Upper lobe of left lung (tissue), 6 donors: ENCODE data around the gene EIF1AD. TPM values are rescaled to one million over a fixed set of nuclear protein-coding genes. Genes with fewer than 3 reads are reported as not detected.
A peak's percentile ranks its signal among the peaks of the same experiment; 100 is the strongest.

Experiments
- ATAC-seq, 2 donors: fragments of 200-7000 bp; cut with Tn5 transposase; one replicate each; pipeline ENCODE4 v1.9.1; 2022; ENCODE audit warnings: mild to moderate bottlenecking in 2 of 2, moderate library complexity in 2 of 2; ENCODE audit not compliant: low FRiP score in 2 of 2
- DNase-seq, 2 donors: peaks; one replicate each; pipeline ENCODE4 v3.0.0-alpha.2; 2019 to 2020
- H3K27ac ChIP-seq, 4 donors: fragments of 200-600 bp; sonication (generic); one replicate each; pipeline ENCODE4 v1.5.1; 2016 to 2019
- H3K27me3 ChIP-seq, 4 donors: fragments of 200-600 bp; sonication (generic); one replicate each; pipeline ENCODE4 v1.5.1; 2017 to 2019
- H3K36me3 ChIP-seq, 4 donors: fragments of 200-600 bp; sonication (generic); one replicate each; pipeline ENCODE4 v1.5.1; 2016 to 2019
- H3K4me1 ChIP-seq, 4 donors: fragments of 200-600 bp; sonication (generic); one replicate each; pipeline ENCODE4 v1.5.1; 2018 to 2019
- H3K4me3 ChIP-seq, 4 donors: fragments of 200-600 bp; sonication (generic); one replicate each; pipeline ENCODE4 v1.5.1; 2017 to 2019; ENCODE audit warnings: mild to moderate bottlenecking in 2 of 4, moderate library complexity in 1 of 4
- H3K9me3 ChIP-seq, 4 donors: fragments of 200-600 bp; sonication (generic); one replicate each; pipeline ENCODE4 v1.5.1; 2018 to 2019
- CTCF ChIP-seq, 6 experiments: fragments of 450-650 bp in 4 of 6; fragments of 200-600 bp in 2 of 6; sonication (generic) in 2 of 6; IDR thresholded peaks; one replicate each; pipeline ENCODE4 v1.5.1; 2016 to 2019; ENCODE audit warnings: antibody characterized with exemption in 6 of 6
- EP300 ChIP-seq, 4 donors: sonication (generic); formaldehyde crosslinking; IDR thresholded peaks; one replicate each; pipeline ENCODE4 v1.5.1; 2017; ENCODE audit warnings: antibody characterized with exemption in 4 of 4, control low read depth in 2 of 4
- POLR2A ChIP-seq, 4 donors: fragments of 450-650 bp; IDR thresholded peaks; one replicate each; pipeline ENCODE4 v1.5.1; 2016 to 2017; ENCODE audit warnings: antibody characterized with exemption in 4 of 4, mild to moderate bottlenecking in 2 of 4
- POLR2AphosphoS5 ChIP-seq, 2 donors: sonication (generic); formaldehyde crosslinking; IDR thresholded peaks; one replicate each; pipeline ENCODE4 v1.5.1; 2017; ENCODE audit warnings: antibody characterized with exemption in 2 of 2
- WGBS, 2 donors: methylation state at CpG; one replicate each; pipeline ENCODE4 v1.1.5; 2017 to 2018; 5-methylcytosine and 5-hydroxymethylcytosine counted together
- total RNA-seq, 6 donors: library from RNA; depleted of rRNA in 4 of 6; stranded (reverse); fragments of >200 nt in 4 of 6; gene quantifications; one replicate each; pipeline versions ENCODE4 v1.1.0 to v1.2.1, GENCODE V29; 2016 to 2021
- donor health status: DM: no; HTN: no; CAD: no; lungs with moderate emphysema.
- donor health status: DM: no; HTN: yes; CAD: no; lungs with severe emphysema.

EIF1AD gene
- total RNA-seq, 6 donors from 2014 or later: 22.8 to 37.4 (median 30.1) TPM

- Histone ChIP-seq H3K4me1 (peaks cover 13 to 26% (median 24%) of the 10 kb centered on the region in 4 donors), H3K36me3 (peaks cover 21 to 45% (median 34%) of the 10 kb centered on the region in 4 donors), H3K27ac (peak overlapping the region; percentile 91 to 94 (median 94)), H3K9me3 (no peaks in the 10 kb centered on the region), H3K27me3 (no peaks in the 10 kb centered on the region), H3K4me3 (peak overlapping the region; percentile 47 to 97 (median 76))
- peak; percentile 61 to 94 for DNase-seq
- ATAC-seq: peak; percentile 72 to 92
- TF ChIP-seq POLR2A (IDR thresholded peaks at IDR 0.05) (peak in 1 of 4 donors; percentile 62), CTCF (IDR thresholded peaks at IDR 0.05) (peak in 2 of 6 experiments; percentile 23), POLR2AphosphoS5 (IDR thresholded peaks at IDR 0.05) (no peak), EP300 (IDR thresholded peaks at IDR 0.05) (no peak)
- 0 to 2% methylated on average over 12 to 28 of the region's 40 CpGs for WGBS, 2 donors
Observed at GRCh38 chr11:66002648-66003225, 780 bp upstream of the EIF1AD start.

GRCh38 chr11:65997286-65997685, 4.7 kb downstream of the EIF1AD start:
- DNase-seq (no peak), ATAC-seq (no peak)
- H3K27ac ChIP-seq: no peak overlapping the region
- 85 to 86% methylated on average over 2 of the region's 2 CpGs for WGBS, 2 donors
- peaks cover 4 to 16% (median 15%) of the 10 kb centered on the region in 4 donors for H3K4me1 ChIP-seq
- H3K36me3 ChIP-seq: peaks cover 24 to 40% (median 36%) of the 10 kb centered on the region in 4 donors
- no peaks in the 10 kb centered on the region for H3K27me3 ChIP-seq
- no peak overlapping the region for H3K4me3 ChIP-seq
- TF ChIP-seq CTCF (IDR thresholded peaks at IDR 0.05) (no peak), EP300 (IDR thresholded peaks at IDR 0.05) (no peak), POLR2AphosphoS5 (IDR thresholded peaks at IDR 0.05) (no peak), POLR2A (IDR thresholded peaks at IDR 0.05) (no peak)
- no peaks in the 10 kb centered on the region for H3K9me3 ChIP-seq

- no peaks in the 10 kb centered on the region for H3K4me1 ChIP-seq
- DNase-seq (no peak), ATAC-seq (no peak)
- no peaks in the 10 kb centered on the region for H3K9me3 ChIP-seq
- H3K4me3 ChIP-seq: no peak overlapping the region
- no peaks in the 10 kb centered on the region for H3K27me3 ChIP-seq
- WGBS, 2 donors: 85 to 92% methylated on average over 5 of the region's 5 CpGs
- H3K27ac ChIP-seq: no peak overlapping the region
- TF ChIP-seq CTCF (IDR thresholded peaks at IDR 0.05): no peak
- TF ChIP-seq POLR2A (IDR thresholded peaks at IDR 0.05): no peak
- no peak for TF ChIP-seq EP300 (IDR thresholded peaks at IDR 0.05)
- no peak for TF ChIP-seq POLR2AphosphoS5 (IDR thresholded peaks at IDR 0.05)
- peaks cover 0 to 9% (median 3%) of the 10 kb centered on the region in 4 donors for H3K36me3 ChIP-seq
Observed at GRCh38 chr11:65992056-65992455, 9.9 kb downstream of the EIF1AD start.

- Histone ChIP-seq H3K4me3 (no peak overlapping the region), H3K27me3 (no peaks in the 10 kb centered on the region), H3K9me3 (no peaks in the 10 kb centered on the region), H3K27ac (no peak overlapping the region), H3K36me3 (peaks cover 0 to 3% (median 0%) of the 10 kb centered on the region in 4 donors), H3K4me1 (no peaks in the 10 kb centered on the region)
- ATAC-seq (peak; percentile 98), DNase-seq (peak in 1 of 2 donors; percentile 93)
- TF ChIP-seq POLR2A (IDR thresholded peaks at IDR 0.05) (no peak), POLR2AphosphoS5 (IDR thresholded peaks at IDR 0.05) (peak; percentile 5 to 70), EP300 (IDR thresholded peaks at IDR 0.05) (no peak), CTCF (IDR thresholded peaks at IDR 0.05) (peak; percentile 89 to 98 (median 96))
- WGBS, 2 donors: 22 to 25% methylated on average over 8 to 10 of the region's 10 CpGs
Observed at GRCh38 chr11:65988791-65989592, 13.0 kb downstream of the EIF1AD start.
